Testis (tissue), 2 donors: ENCODE measurements around the gene HSD3B1.

ENCODE experiments used
- CTCF ChIP-seq, 3 experiments: fragments of 450-650 bp in 2 of 3; fragments of 200-600 bp in 1 of 3; sonication (generic) in 1 of 3; IDR thresholded peaks; one replicate each; pipeline ENCODE4 v1.5.1; 2016 to 2019; ENCODE audit warnings: antibody characterized with exemption in 3 of 3, mild to moderate bottlenecking in 2 of 3, moderate library complexity in 1 of 3
- POLR2A ChIP-seq: fragments of 450-650 bp; IDR thresholded peaks from one replicate; pipeline ENCODE4 v1.6.1; 2017; ENCODE audit warnings: antibody characterized with exemption, mild to moderate bottlenecking, moderate library complexity

GRCh38 chr1:119515221-119515620, 8.2 kb downstream of the HSD3B1 start:
- no peak for TF ChIP-seq POLR2A
- TF ChIP-seq CTCF (IDR thresholded peaks at IDR 0.05), result no peak
